ENCODE data around the gene DDR1. TPM values are rescaled to one million over a fixed set of nuclear protein-coding genes. Genes with fewer than 3 reads are reported as not detected.

DDR1 gene
- polyA plus RNA-seq, 1 donor from 2014 or later: 196 TPM

DNA sequence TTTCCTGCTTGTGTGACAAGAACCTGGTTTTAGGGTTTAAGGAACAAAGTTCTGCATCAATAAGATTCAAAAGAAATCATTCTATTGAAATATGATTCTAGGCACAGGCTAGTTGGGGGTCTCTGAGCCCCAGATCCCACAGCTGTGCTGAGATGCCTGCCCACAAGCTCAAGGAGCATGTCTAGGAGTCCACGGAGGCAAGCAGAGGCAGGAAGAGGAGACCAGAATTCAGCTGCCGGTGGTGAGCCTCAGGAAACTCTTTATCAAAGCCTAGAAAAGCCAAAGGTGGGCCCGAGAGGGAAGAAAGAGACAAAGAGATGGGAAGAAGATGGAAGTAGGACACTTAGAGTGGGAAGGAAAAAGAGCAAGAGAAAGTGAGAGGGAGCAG is 40.7 kb upstream of the DDR1 start:
- H4K20me1 ChIP-seq (ENCODE audit: insufficient read depth): no peaks in the 10 kb centered on the region
- TF ChIP-seq, protein P1, sequence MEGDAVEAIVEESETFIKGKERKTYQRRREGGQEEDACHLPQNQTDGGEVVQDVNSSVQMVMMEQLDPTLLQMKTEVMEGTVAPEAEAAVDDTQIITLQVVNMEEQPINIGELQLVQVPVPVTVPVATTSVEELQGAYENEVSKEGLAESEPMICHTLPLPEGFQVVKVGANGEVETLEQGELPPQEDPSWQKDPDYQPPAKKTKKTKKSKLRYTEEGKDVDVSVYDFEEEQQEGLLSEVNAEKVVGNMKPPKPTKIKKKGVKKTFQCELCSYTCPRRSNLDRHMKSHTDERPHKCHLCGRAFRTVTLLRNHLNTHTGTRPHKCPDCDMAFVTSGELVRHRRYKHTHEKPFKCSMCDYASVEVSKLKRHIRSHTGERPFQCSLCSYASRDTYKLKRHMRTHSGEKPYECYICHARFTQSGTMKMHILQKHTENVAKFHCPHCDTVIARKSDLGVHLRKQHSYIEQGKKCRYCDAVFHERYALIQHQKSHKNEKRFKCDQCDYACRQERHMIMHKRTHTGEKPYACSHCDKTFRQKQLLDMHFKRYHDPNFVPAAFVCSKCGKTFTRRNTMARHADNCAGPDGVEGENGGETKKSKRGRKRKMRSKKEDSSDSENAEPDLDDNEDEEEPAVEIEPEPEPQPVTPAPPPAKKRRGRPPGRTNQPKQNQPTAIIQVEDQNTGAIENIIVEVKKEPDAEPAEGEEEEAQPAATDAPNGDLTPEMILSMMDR (IDR thresholded peaks at IDR 0.05; ENCODE audit: poor library complexity, severe bottlenecking): no peak
- TF ChIP-seq EP300 (conservative IDR thresholded peaks at IDR 0.05; ENCODE audit: poor library complexity, severe bottlenecking) (no peak), REST (IDR thresholded peaks at IDR 0.05; ENCODE audit: borderline replicate concordance) (no peak), RAD21 (conservative IDR thresholded peaks at IDR 0.05) (no peak), EZH2 (IDR thresholded peaks at IDR 0.05; ENCODE audit: borderline replicate concordance, insufficient read depth, low read length, poor library complexity, severe bottlenecking) (no peak), SMC3 (conservative IDR thresholded peaks at IDR 0.05; ENCODE audit: poor library complexity) (no peak), TAF1 (IDR thresholded peaks at IDR 0.05; ENCODE audit: low read depth) (no peak), MXI1 (conservative IDR thresholded peaks at IDR 0.05; ENCODE audit: poor library complexity, severe bottlenecking) (no peak), POLR2AphosphoS5 (IDR thresholded peaks at IDR 0.05) (no peak)
- no peak overlapping the region for H3K4me3 ChIP-seq (ENCODE audit: low read length)
- no peak overlapping the region for H2AFZ ChIP-seq (ENCODE audit: low read depth, low read length)
- H3K79me2 ChIP-seq (replicated peaks; ENCODE audit: insufficient read depth, low read length): no peaks in the 10 kb centered on the region
- no peaks in the 10 kb centered on the region for H3K9me2 ChIP-seq (ENCODE audit: insufficient read depth, low read length)
- H3K9me3 ChIP-seq (ENCODE audit: low read length): no peaks in the 10 kb centered on the region
- no peaks in the 10 kb centered on the region for H3F3A ChIP-seq (ENCODE audit: insufficient read depth, low read length, poor library complexity, severe bottlenecking)
- H3K9ac ChIP-seq (ENCODE audit: low read length): no peak overlapping the region
- no peak overlapping the region for H3K27ac ChIP-seq (ENCODE audit: low read length)
- no peaks in the 10 kb centered on the region for H3K36me3 ChIP-seq (ENCODE audit: insufficient read depth, low read length)
- H3K4me2 ChIP-seq (ENCODE audit: low read length): no peak overlapping the region
- H3K27me3 ChIP-seq (ENCODE audit: insufficient read depth, low read depth, low read length): no peaks in the 10 kb centered on the region

GRCh38 chr6:30844118-30844535 is 40.2 kb upstream of the DDR1 start:
- Histone ChIP-seq H3K9me3 (ENCODE audit: low read length) (no peaks in the 10 kb centered on the region), H3K27me3 (ENCODE audit: insufficient read depth, low read depth, low read length) (no peaks in the 10 kb centered on the region), H3F3A (ENCODE audit: insufficient read depth, low read length, poor library complexity, severe bottlenecking) (no peaks in the 10 kb centered on the region), H2AFZ (ENCODE audit: low read depth, low read length) (no peak overlapping the region), H3K36me3 (ENCODE audit: insufficient read depth, low read length) (no peaks in the 10 kb centered on the region), H3K9me2 (ENCODE audit: insufficient read depth, low read length) (no peaks in the 10 kb centered on the region), H3K9ac (ENCODE audit: low read length) (no peak overlapping the region), H3K79me2 (replicated peaks; ENCODE audit: insufficient read depth, low read length) (no peaks in the 10 kb centered on the region), H4K20me1 (ENCODE audit: insufficient read depth) (no peaks in the 10 kb centered on the region), H3K4me3 (ENCODE audit: low read length) (no peak overlapping the region), H3K27ac (ENCODE audit: low read length) (no peak overlapping the region), H3K4me2 (ENCODE audit: low read length) (no peak overlapping the region)
- no peak for TF ChIP-seq MXI1 (conservative IDR thresholded peaks at IDR 0.05; ENCODE audit: poor library complexity, severe bottlenecking)
- TF ChIP-seq EP300 (conservative IDR thresholded peaks at IDR 0.05; ENCODE audit: poor library complexity, severe bottlenecking): no peak
- TF ChIP-seq TAF1 (IDR thresholded peaks at IDR 0.05; ENCODE audit: low read depth): no peak
- TF ChIP-seq, protein P1 (IDR thresholded peaks at IDR 0.05; ENCODE audit: poor library complexity, severe bottlenecking): no peak
- no peak for TF ChIP-seq POLR2AphosphoS5 (IDR thresholded peaks at IDR 0.05)
- no peak for TF ChIP-seq EZH2 (IDR thresholded peaks at IDR 0.05; ENCODE audit: borderline replicate concordance, insufficient read depth, low read length, poor library complexity, severe bottlenecking)
